SK-N-SH (cell line): ENCODE measurements around the gene CANX. TPM values are rescaled to one million over a fixed set of nuclear protein-coding genes. Genes with fewer than 3 reads are reported as not detected.
A peak's percentile ranks its signal among the peaks of the same experiment; 100 is the strongest.

Source experiments
- CTCF ChIA-PET: fragments of 300-600, 350-600 bp; formaldehyde crosslinking; extraction: SDS; loops from one replicate; lab custom pipeline; 2021; lab: Yijun Ruan, JAX
- POLR2A ChIA-PET: fragments of 350-600 bp; sonication (Branson Sonifier 250); formaldehyde crosslinking; extraction: SDS; loops from one replicate; lab custom pipeline; 2020; ENCODE audit warnings: antibody characterized with exemption, inconsistent platforms; lab: Yijun Ruan, JAX
- DNase-seq: peaks from one replicate; pipeline ENCODE4 v3.0.0; 2012
- H2AFZ ChIP-seq: fragments of 200-600 bp; sonication (generic); 2 replicates; pipeline ENCODE4 v1.8.1; 2016; ENCODE audit warnings: antibody characterized with exemption, mild to moderate bottlenecking, low read depth
- H3F3A ChIP-seq: fragments of 200-600 bp; sonication (generic); replicated peaks from 2 replicates; pipeline ENCODE3; 2016; ENCODE audit warnings: antibody characterized with exemption, mild to moderate bottlenecking; ENCODE audit not compliant: insufficient read depth
- H3K27ac ChIP-seq, 2 experiments: fragments of 200-500 bp in 1 of 2; fragments of 200-600 bp in 1 of 2; sonication (Bioruptor generic) in 1 of 2; sonication (generic), shearing (Covaris generic) in 1 of 2; 2 replicates each; pipeline versions ENCODE4 v1.5.1 to v1.6.1; 2014 to 2016; ENCODE audit warnings: low read depth in 2 of 2, inconsistent platforms in 1 of 2, low read length in 1 of 2, mild to moderate bottlenecking in 1 of 2, mixed read lengths in 1 of 2
- H3K27me3 ChIP-seq: fragments of 200-600 bp; sonication (generic), shearing (Covaris generic); 2 replicates; pipeline ENCODE4 v1.6.1; 2016; ENCODE audit warnings: mixed run types; ENCODE audit not compliant: insufficient read depth
- H3K36me3 ChIP-seq, 2 experiments: fragments of 200-500 bp in 1 of 2; fragments of 200-600 bp in 1 of 2; sonication (Bioruptor generic) in 1 of 2; sonication (generic) in 1 of 2; replicated peaks in 1 of 2; 2 replicates each; pipeline versions ENCODE3 to v1.5.1; 2014 to 2016; ENCODE audit warnings: low read length in 1 of 2, mild to moderate bottlenecking in 1 of 2; ENCODE audit not compliant: insufficient read depth in 2 of 2, control insufficient read depth in 1 of 2
- H3K4me1 ChIP-seq, 2 experiments: fragments of 200-500 bp in 1 of 2; fragments of 200-600 bp in 1 of 2; sonication (Bioruptor generic) in 1 of 2; sonication (generic), shearing (Covaris generic) in 1 of 2; 2 replicates each; pipeline versions ENCODE4 v1.5.1 to v1.6.1; 2014 to 2016; ENCODE audit warnings: low read depth in 1 of 2, low read length in 1 of 2, mixed run types in 1 of 2; ENCODE audit not compliant: insufficient read depth in 2 of 2, control insufficient read depth in 1 of 2
- H3K4me2 ChIP-seq: fragments of 200-600 bp; sonication (generic), shearing (Covaris generic); 2 replicates; pipeline ENCODE4 v1.6.1; 2017; ENCODE audit warnings: mixed run types
- H3K4me3 ChIP-seq, 2 experiments: fragments of 200-500 bp in 1 of 2; fragments of 200-600 bp in 1 of 2; sonication (Bioruptor generic) in 1 of 2; sonication (generic), shearing (Covaris generic) in 1 of 2; 2 replicates each; pipeline versions ENCODE4 v1.5.1 to v1.8.1; 2014 to 2016; ENCODE audit warnings: low read depth in 2 of 2, inconsistent platforms in 1 of 2, low read length in 1 of 2, mild to moderate bottlenecking in 1 of 2, mixed read lengths in 1 of 2, moderate library complexity in 1 of 2
- H3K79me2 ChIP-seq: fragments of 200-600 bp; sonication (generic); 2 replicates; pipeline ENCODE4 v1.8.1; 2017; ENCODE audit warnings: mild to moderate bottlenecking; ENCODE audit not compliant: insufficient read depth
- H3K9ac ChIP-seq: fragments of 200-600 bp; sonication (generic); 2 replicates; pipeline ENCODE4 v1.6.1; 2017; ENCODE audit warnings: mixed run types
- H3K9me2 ChIP-seq: fragments of 200-600 bp; sonication (generic); 2 replicates; pipeline ENCODE4 v1.6.1; 2017; ENCODE audit warnings: mixed run types
- H3K9me3 ChIP-seq: fragments of 200-600 bp; sonication (generic); 2 replicates; pipeline ENCODE4 v1.6.1; 2017; ENCODE audit warnings: mixed run types, mild to moderate bottlenecking, moderate library complexity
- H4K20me1 ChIP-seq: fragments of 200-600 bp; sonication (generic); 2 replicates; pipeline ENCODE4 v1.6.1; 2017; ENCODE audit warnings: mild to moderate bottlenecking, mixed run types; ENCODE audit not compliant: insufficient read depth
- CHD2 ChIP-seq: fragments of 150-350 bp; IDR thresholded peaks from 2 replicates; pipeline ENCODE4 v1.6.1; 2018; ENCODE audit warnings: low read length; ENCODE audit not compliant: partially characterized antibody
- EP300 ChIP-seq, 2 experiments: IDR thresholded peaks; 2 replicates each; pipeline versions ENCODE4 v1.4.0 to v1.6.1; 2012; ENCODE audit warnings: borderline replicate concordance in 1 of 2, low read depth in 1 of 2, low read length in 1 of 2
- EZH2phosphoT487 ChIP-seq: fragments of 200-600 bp; sonication (generic); IDR thresholded peaks from 2 replicates; pipeline ENCODE4 v1.6.1; 2017; ENCODE audit warnings: low read depth, mixed run types, mild to moderate bottlenecking, antibody characterized with exemption, moderate library complexity, borderline replicate concordance
- FOXJ3 ChIP-seq: sonication (generic); formaldehyde crosslinking; IDR thresholded peaks from 2 replicates; pipeline ENCODE4 v1.5.1; 2020; ENCODE audit warnings: mild to moderate bottlenecking, missing genetic modification reagents
- FOXM1 ChIP-seq: IDR thresholded peaks from 2 replicates; pipeline ENCODE4 v1.4.0; 2012; ENCODE audit warnings: low read depth, mild to moderate bottlenecking
- GABPA ChIP-seq: IDR thresholded peaks from 2 replicates; pipeline ENCODE4 v1.4.0; 2012; ENCODE audit warnings: low read depth, mild to moderate bottlenecking
- JUND ChIP-seq: IDR thresholded peaks from 2 replicates; pipeline ENCODE4 v1.4.0; 2012
- MXI1 ChIP-seq: IDR thresholded peaks from 2 replicates; pipeline ENCODE4 v1.6.1; 2012; ENCODE audit warnings: mild to moderate bottlenecking, low read depth, low read length, improper control_type of control experiment
- NFIC ChIP-seq: IDR thresholded peaks from 2 replicates; pipeline ENCODE4 v1.4.0; 2012; ENCODE audit warnings: borderline replicate concordance
- NRF1 ChIP-seq: IDR thresholded peaks from 2 replicates; pipeline ENCODE4 v1.6.1; 2012; ENCODE audit warnings: low read depth, mild to moderate bottlenecking, low read length
- POLR2AphosphoS5 ChIP-seq: IDR thresholded peaks from 2 replicates; pipeline ENCODE4 v1.6.1; 2012; ENCODE audit warnings: low read depth, low read length
- RAD21 ChIP-seq: IDR thresholded peaks from 2 replicates; pipeline ENCODE4 v1.6.1; 2012; ENCODE audit warnings: mild to moderate bottlenecking, low read length
- RCOR1 ChIP-seq: fragments of 150-350 bp; IDR thresholded peaks from 2 replicates; pipeline ENCODE4 v1.6.1; 2017; ENCODE audit warnings: antibody characterized with exemption, low read length
- RFX5 ChIP-seq: IDR thresholded peaks from 2 replicates; pipeline ENCODE4 v1.6.1; 2012; ENCODE audit warnings: mild to moderate bottlenecking, improper control_type of control experiment, low read length
- SMC3 ChIP-seq: IDR thresholded peaks from 2 replicates; pipeline ENCODE4 v1.6.1; 2012; ENCODE audit warnings: low read depth, low read length, improper control_type of control experiment
- TCF12 ChIP-seq: IDR thresholded peaks from 2 replicates; pipeline ENCODE4 v1.4.0; 2012
- YY1 ChIP-seq: IDR thresholded peaks from 2 replicates; pipeline ENCODE4 v1.4.0; 2012; ENCODE audit warnings: low read depth, mild to moderate bottlenecking
- WGBS: methylation state at CpG from one replicate; pipeline ENCODE4 v1.1.6; 2017; ENCODE audit warnings: low lambda C conversion rate; 5-methylcytosine and 5-hydroxymethylcytosine counted together
- polyA plus RNA-seq, 3 experiments: library from polyadenylated mRNA; depleted of rRNA; stranded (reverse); fragments of >200 nt; gene quantifications; 2 replicates each; pipeline ENCODE4 v1.2.3, GENCODE V29; 2012
- TF ChIP-seq, protein P1 (sequence below): IDR thresholded peaks from 2 replicates; pipeline ENCODE4; 2012
- TF ChIP-seq, protein P2 (sequence below): IDR thresholded peaks from 2 replicates; pipeline ENCODE4 v1.6.1; 2012; ENCODE audit warnings: mild to moderate bottlenecking, low read depth, low read length, moderate library complexity
- TF ChIP-seq, protein P3 (sequence below): fragments of 150-350 bp; IDR thresholded peaks from 2 replicates; pipeline ENCODE4 v1.6.1; 2016; ENCODE audit warnings: mild to moderate bottlenecking, low read depth, low read length

Gene CANX
- polyA plus RNA-seq, 1 of the 3 experiments (the other 2 are of a cell fraction): 215 TPM

DNA sequence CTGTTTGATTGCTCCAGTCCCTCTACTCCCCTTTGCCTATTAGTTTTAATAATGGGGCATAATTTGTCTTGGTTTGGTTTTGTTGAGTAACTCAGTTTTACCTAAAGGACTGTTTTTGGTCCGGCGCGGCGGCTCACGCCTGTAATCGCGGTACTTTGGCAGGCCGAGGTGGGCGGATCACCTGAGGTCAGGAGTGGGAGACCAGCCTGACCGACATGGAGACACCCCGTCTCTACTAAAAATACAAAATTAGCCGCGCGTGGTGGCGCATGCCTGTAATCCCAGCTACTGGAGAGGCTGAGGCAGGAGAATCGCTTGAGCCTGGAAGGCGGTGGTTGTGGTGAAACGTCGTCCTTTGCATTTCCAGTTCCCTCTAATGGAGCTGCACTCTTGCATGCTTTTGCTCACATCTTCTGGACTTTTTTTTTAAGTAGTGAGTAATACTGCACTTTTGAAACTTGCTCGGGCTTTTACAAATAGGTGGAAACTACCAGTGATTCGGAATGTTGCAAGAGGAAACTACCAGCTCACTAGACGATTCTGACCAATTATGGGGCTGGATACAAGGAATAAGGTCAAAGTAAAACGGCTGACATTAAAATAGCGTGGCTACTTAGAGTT is 33.1 kb downstream of the CANX start:
- ChIA-PET POLR2A (interaction anchor here (0.6 to 2.3 kb wide), 3 partner anchors 89 to 392 kb away, joined by 3 to 11 read pairs (median 4); partner anchors contain the start of genes HNRNPH1 and SQSTM1), CTCF (interaction anchor here (0.6 to 1.6 kb wide), 5 partner anchors 11 to 109 kb away, joined by 3 to 4 read pairs (median 4); partner anchors contain the start of gene HNRNPH1)
- Histone ChIP-seq H3K27me3 (no peaks in the 10 kb centered on the region), H3K9ac (peak overlapping the region; percentile 30; the same call in 1 of the 2 replicates), H3K9me2 (no peaks in the 10 kb centered on the region), H4K20me1 (peaks cover 35% of the 10 kb centered on the region), H3K4me2 (peak overlapping the region; percentile 68; the same call in 1 of the 2 replicates), H3K9me3 (no peaks in the 10 kb centered on the region), H3K27ac (peak overlapping the region; percentile 67 to 84), H3K4me3 (peak overlapping the region; percentile 3 to 35; a peak in 2 of 4 replicates), H3K36me3 (peaks cover 46 to 58% of the 10 kb centered on the region in 2 experiments), H3K79me2 (peaks cover 48% of the 10 kb centered on the region), H3K4me1 (peaks cover 8 to 13% of the 10 kb centered on the region in 2 experiments; a peak in 2 of 4 replicates), H3F3A (peaks cover 52% of the 10 kb centered on the region), H2AFZ (peak overlapping the region; percentile 77; the same call in 1 of the 2 replicates)
- DNase-seq: no peak
- TF ChIP-seq, protein P1, sequence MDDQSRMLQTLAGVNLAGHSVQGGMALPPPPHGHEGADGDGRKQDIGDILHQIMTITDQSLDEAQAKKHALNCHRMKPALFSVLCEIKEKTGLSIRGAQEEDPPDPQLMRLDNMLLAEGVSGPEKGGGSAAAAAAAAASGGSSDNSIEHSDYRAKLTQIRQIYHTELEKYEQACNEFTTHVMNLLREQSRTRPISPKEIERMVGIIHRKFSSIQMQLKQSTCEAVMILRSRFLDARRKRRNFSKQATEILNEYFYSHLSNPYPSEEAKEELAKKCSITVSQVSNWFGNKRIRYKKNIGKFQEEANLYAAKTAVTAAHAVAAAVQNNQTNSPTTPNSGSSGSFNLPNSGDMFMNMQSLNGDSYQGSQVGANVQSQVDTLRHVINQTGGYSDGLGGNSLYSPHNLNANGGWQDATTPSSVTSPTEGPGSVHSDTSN: no peak
- no peak for TF ChIP-seq FOXM1
- TF ChIP-seq POLR2AphosphoS5: no peak
- no peak for TF ChIP-seq NFIC
- no peak for TF ChIP-seq EP300 (IDR thresholded peaks at IDR 0.05; ENCODE audit: borderline replicate concordance in 1 of 2, low read depth in 1 of 2, low read length in 1 of 2)
- no peak for TF ChIP-seq RFX5
- TF ChIP-seq, protein P2, sequence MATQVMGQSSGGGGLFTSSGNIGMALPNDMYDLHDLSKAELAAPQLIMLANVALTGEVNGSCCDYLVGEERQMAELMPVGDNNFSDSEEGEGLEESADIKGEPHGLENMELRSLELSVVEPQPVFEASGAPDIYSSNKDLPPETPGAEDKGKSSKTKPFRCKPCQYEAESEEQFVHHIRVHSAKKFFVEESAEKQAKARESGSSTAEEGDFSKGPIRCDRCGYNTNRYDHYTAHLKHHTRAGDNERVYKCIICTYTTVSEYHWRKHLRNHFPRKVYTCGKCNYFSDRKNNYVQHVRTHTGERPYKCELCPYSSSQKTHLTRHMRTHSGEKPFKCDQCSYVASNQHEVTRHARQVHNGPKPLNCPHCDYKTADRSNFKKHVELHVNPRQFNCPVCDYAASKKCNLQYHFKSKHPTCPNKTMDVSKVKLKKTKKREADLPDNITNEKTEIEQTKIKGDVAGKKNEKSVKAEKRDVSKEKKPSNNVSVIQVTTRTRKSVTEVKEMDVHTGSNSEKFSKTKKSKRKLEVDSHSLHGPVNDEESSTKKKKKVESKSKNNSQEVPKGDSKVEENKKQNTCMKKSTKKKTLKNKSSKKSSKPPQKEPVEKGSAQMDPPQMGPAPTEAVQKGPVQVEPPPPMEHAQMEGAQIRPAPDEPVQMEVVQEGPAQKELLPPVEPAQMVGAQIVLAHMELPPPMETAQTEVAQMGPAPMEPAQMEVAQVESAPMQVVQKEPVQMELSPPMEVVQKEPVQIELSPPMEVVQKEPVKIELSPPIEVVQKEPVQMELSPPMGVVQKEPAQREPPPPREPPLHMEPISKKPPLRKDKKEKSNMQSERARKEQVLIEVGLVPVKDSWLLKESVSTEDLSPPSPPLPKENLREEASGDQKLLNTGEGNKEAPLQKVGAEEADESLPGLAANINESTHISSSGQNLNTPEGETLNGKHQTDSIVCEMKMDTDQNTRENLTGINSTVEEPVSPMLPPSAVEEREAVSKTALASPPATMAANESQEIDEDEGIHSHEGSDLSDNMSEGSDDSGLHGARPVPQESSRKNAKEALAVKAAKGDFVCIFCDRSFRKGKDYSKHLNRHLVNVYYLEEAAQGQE: no peak
- TF ChIP-seq YY1: no peak
- TF ChIP-seq GABPA: no peak
- TF ChIP-seq JUND: no peak
- WGBS: 65% methylated on average over 24 of the region's 24 CpGs

DNA sequence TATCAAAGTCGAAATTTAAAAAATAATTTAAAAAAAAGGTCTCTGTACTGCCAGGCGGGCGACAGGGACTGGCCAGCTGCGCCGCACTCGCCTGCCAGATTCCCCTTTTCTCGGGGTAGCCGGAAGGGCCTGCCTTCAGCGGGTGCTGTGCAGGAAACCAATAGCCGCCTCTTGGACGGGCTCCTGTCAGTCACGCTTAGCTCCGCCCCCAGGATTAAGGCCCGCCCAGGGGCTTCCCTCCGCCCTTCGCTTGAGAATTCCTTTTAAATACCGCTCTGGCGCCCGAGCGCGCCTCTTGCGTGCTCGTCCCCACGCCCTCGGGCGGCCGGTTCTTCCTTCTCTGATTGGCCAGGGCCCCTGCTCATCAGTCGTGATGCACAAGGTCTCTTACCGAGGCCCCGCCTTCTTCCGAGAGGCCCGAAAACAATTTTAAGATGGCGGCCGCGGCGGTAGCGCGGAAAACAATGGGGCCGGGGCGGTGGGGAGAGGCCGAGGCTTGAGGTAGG is 33.7 kb downstream of the CANX start, which contains the start of gene MAML1:
MAML1 (plus strand) TSS at position 411 of the 506 bp plus-strand sequence. CDS start 291 bp downstream, outside the sequence.
- ChIA-PET POLR2A (interaction anchor here (0.6 to 2.3 kb wide), 3 partner anchors 88 to 391 kb away, joined by 3 to 11 read pairs (median 4); partner anchors contain the start of genes HNRNPH1 and SQSTM1), CTCF (interaction anchor here (1.1 to 1.6 kb wide), 4 partner anchors 12 to 110 kb away, joined by 3 to 4 read pairs (median 4); partner anchors contain the start of gene HNRNPH1)
- H4K20me1 ChIP-seq: peaks cover 40% of the 10 kb centered on the region
- H3K27me3 ChIP-seq: no peaks in the 10 kb centered on the region
- peak within 1 kb of the TSS; percentile 70 to 88 for H3K27ac ChIP-seq
- no peaks in the 10 kb centered on the region for H3K9me3 ChIP-seq
- H3K9me2 ChIP-seq: no peaks in the 10 kb centered on the region
- peak; percentile 99 for DNase-seq
- H2AFZ ChIP-seq: peak within 1 kb of the TSS; percentile 77; the same call in 1 of the 2 replicates
- peak within 1 kb of the TSS; percentile 86 for H3K9ac ChIP-seq
- under 1% methylated on average over 39 of the region's 41 CpGs for WGBS
- H3F3A ChIP-seq: peaks cover 53% of the 10 kb centered on the region
- peak within 1 kb of the TSS; percentile 91 for H3K4me2 ChIP-seq
- peaks cover 54% of the 10 kb centered on the region for H3K79me2 ChIP-seq
- H3K4me3 ChIP-seq: peak within 1 kb of the TSS; percentile 82 to 89
- peaks cover 40 to 54% of the 10 kb centered on the region in 2 experiments for H3K36me3 ChIP-seq
- peaks cover 8 to 19% of the 10 kb centered on the region in 2 experiments; a peak in 2 of 4 replicates for H3K4me1 ChIP-seq
- TF ChIP-seq MXI1 (no peak), SMC3 (no peak), EZH2phosphoT487 (no peak), RAD21 (no peak), EP300 (IDR thresholded peaks at IDR 0.05; ENCODE audit: borderline replicate concordance in 1 of 2, low read depth in 1 of 2, low read length in 1 of 2) (0 out of 4 replicates have a peak, but pooled peaks of 1 of the 2 experiments have one; percentile 11), FOXJ3 (CRISPR knock-in tag) (no peak), RFX5 (peak; percentile 67), NRF1 (0 out of 2 replicates have a peak, but pooled peaks have one; percentile 23), RCOR1 (peak; percentile 30; the same call in 1 of the 2 replicates), CHD2 (peak; percentile 79), TCF12 (peak; percentile 2; the same call in 1 of the 2 replicates), POLR2AphosphoS5 (peak; percentile 91)
- TF ChIP-seq, protein P3, sequence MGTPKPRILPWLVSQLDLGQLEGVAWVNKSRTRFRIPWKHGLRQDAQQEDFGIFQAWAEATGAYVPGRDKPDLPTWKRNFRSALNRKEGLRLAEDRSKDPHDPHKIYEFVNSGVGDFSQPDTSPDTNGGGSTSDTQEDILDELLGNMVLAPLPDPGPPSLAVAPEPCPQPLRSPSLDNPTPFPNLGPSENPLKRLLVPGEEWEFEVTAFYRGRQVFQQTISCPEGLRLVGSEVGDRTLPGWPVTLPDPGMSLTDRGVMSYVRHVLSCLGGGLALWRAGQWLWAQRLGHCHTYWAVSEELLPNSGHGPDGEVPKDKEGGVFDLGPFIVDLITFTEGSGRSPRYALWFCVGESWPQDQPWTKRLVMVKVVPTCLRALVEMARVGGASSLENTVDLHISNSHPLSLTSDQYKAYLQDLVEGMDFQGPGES: peak; percentile 74
